Occipital lobe (tissue), 2 donors: ENCODE data around the gene CYFIP2. TPM values are rescaled to one million over a fixed set of nuclear protein-coding genes. Genes with fewer than 3 reads are reported as not detected.

Experiments
- DNase-seq: peaks from one replicate; lab custom pipeline; 2025; lab: John Stamatoyannopoulos, UW
- total RNA-seq: library from RNA; depleted of rRNA; stranded (reverse); fragments of >200 nt; gene quantifications from one replicate; pipeline ENCODE4 v1.2.3, GENCODE V29; 2014

The CYFIP2 gene
- total RNA-seq, 1 donor from 2014 or later: 84.7 TPM

- DNase-seq: no peak
These were observed 57.3 kb downstream of the CYFIP2 start for GRCh38 chr5:157323107-157323706.

- DNase-seq: no peak
These were observed 58.3 kb downstream of the CYFIP2 start for GRCh38 chr5:157324237-157324636.

DNA sequence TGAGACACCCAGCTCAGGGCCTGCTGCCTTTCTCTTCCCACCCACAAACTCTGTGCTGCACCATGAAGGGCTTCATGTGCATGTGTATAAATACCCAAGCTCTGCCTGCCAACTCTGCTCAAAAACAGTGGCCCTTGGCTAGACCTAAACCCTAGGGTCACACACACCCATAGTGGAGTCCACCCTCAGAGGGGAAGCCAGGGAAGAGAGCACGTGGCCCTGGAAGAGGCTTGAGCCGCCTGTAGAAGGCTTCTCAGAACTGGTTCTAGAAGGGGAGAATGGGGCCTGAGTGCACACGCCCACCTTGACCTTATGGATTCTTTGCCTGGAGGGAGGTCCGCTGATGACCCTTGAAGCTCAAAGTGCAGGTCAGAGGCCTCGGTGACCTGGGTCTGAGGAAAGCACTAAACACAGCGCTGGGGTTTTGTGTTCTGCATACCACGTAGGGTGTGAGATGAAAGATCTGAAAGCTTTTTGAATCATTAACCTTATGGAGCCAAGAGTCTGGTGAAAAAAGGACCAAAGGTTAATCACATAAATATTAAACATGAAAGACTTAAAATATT is 60.6 kb downstream of the CYFIP2 start:
- no peak for DNase-seq

GRCh38 chr5:157327771-157328170 is 61.8 kb downstream of the CYFIP2 start:
- DNase-seq: no peak

DNA sequence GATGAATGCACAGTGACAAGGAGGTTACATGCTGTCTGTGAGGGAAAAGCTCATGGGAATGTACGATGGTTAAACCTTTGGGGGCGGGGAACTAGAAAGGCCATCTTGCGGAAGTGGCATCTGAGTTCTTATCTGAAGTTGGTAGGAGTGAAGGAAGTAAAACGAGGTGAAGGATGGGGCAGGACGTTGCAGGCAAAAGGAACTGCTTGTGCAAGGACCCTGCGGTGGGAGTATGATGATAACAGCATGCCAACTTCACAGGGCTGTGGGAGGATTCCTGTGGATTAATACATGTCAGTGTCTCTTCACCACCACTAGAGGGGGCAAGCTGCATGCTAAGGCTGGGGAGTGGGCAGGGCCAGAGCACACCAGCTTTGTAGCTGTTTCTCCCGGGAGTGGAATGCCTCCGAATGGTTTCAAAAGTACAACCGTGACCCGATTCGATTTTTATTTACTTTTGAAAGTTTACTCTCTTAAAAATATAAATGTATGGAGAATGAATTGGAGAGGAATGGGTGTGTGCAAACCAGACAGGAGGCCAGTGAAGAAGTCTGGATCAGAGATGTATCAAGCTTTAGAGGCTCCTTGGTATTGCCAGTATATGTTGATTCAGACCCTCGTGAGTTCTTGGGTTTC is 62.5 kb downstream of the CYFIP2 start:
- peak; percentile 47 for DNase-seq

- DNase-seq: no peak
These were observed 65.9 kb downstream of the CYFIP2 start for GRCh38 chr5:157331807-157332206.

DNA sequence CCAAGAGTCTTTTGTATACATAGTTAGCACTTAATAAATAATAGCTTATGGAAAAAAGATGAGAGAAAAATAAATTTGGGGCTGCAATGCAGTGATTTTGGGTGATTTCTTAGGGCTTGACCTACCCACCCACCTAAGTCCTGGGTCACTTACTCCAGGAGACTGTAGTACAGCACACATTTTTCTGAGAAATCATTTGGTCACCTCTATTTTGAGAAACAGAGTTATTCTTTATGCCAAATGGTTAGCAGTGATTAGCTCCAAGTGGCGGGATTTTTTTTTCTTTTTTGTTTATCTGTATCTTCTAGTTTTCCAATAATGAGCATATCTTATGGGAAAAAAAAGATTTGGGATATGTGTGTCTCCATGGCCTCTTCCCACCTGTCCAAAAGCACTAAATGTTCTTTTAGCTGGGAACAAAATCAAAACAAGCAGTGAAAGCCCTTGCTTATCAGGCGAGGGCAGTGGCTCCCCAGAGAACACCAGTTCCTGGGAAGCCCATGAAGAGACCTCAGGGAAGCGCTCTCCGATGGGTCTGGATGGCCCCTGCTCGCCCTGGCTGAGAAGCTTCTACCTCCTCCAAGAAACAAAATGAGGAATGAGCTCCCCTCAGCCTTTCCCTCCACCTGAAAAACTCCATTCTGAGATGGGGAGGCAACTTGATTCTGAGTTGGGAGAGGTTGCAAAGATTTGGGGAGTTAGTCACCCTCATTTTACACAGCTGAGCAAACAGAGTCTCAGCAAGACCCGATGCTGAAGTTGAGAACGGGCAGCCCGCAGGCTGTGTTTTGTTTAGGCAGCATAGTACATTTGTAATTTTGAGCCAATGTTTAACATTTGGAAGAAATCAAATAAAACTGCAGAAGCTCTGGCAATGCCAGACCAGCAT is 69.9 kb downstream of the CYFIP2 start:
- DNase-seq: no peak

DNA sequence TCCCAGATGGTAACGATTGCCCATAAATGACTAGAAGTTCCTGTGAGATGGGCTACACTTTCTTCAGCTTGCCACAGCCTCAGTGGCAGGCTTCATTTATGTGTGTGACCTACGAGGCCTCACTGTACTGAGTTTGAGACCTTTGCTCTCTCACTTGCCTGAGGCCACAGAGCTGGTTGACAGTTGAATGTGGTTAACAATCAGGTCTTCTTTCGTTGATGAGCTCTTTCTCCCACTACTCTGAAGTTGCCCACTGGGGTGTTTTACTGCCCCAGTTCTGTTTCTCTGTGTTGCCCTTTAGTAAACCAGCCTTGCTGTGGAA is 70.5 kb downstream of the CYFIP2 start:
- no peak for DNase-seq

DNA sequence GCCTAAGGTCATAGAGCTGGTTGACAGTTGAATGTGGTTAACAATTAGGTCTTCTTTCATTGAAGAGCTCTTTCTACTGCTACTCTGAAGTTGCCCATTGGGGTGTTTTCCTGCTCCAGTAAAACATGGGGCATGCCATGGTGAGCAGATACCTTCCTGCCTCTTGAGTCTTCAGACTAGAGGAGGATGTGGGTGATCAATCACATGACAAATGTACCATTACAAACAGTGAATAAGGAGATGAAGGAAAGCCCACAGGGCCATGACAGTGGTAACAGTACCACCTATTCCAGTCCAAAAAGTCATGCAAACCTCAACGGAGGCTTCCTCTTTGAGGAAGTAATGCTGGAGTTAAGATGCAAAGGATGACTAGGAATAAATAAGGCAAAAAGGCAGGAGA is 73.5 kb downstream of the CYFIP2 start:
- DNase-seq: no peak

DNA sequence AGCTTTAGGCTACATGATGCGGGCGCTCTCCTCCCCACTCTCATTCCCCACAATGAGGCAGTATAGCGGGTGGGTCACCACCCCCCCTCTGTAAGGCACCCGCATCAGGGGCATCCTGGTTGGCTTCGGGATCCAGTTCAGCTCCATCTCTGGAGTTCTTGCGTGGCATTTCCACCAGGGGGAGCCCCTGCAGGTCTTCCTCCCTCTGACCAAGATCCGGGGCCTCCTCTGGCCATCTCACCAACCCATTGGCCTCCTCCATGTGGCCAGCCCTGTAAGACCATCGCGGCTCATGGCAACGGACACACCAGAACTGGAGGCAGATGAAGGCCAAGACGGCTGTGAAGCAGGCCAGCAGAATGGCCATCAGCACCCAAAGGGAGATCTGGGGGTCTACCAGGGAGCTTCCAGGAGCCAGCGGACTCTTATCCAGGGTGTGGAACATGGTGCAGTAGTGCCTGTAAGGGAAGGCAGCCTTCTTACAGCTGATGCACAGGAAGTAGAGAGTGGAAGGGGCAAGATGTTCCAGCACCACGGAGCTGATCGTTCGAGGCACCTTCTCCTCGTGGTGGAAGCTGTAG is 77.0 kb downstream of the CYFIP2 start:
- no peak for DNase-seq

DNA sequence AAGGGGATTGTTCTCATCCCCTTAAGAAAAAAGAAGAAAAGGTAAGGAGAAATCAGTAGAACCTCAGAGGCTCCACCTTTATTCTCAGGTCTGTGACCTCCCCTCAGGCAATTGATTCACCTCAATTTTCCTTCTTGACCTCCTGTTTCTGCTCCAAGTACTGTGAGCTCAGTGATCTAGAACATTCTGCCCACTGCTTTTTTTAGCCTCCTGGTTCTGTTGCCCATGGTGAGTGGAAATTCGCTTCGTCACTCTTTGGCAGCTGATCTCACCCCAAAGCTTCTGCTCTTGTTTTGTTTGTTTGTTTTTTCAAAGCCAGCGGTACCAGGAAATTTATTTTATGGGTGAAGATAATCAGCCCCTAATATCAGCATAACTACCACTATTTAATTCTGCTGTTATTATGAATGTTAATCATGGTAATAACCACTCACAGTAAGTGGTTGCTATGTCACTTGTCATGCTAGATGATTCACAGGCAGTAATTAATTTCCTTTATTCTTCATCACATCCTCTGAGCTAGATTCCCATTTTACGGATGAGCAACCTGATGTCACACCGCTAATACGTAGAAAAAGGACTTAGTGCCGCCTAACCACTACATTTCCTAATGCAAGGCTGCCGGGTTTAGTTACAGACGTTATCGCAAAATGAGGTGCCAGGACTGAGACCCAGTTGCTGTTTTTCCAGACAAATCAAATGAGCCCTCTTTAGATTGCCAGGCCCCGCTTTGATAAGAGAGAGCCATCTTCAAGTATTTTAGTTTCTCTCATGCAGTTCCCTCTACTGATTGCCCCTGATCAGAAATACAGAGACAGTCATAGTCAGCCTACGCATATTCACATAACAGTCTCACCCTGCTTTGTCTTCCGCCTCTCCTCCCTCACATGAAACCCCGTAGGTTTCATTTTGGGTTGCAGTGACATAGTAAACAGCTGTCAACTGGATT is 78.2 kb downstream of the CYFIP2 start:
- DNase-seq: peak; percentile 11

GRCh38 chr5:157345067-157345466 is 79.1 kb downstream of the CYFIP2 start:
- DNase-seq: no peak

GRCh38 chr5:157345485-157345884 is 79.6 kb downstream of the CYFIP2 start:
- peak; percentile 45 for DNase-seq

DNA sequence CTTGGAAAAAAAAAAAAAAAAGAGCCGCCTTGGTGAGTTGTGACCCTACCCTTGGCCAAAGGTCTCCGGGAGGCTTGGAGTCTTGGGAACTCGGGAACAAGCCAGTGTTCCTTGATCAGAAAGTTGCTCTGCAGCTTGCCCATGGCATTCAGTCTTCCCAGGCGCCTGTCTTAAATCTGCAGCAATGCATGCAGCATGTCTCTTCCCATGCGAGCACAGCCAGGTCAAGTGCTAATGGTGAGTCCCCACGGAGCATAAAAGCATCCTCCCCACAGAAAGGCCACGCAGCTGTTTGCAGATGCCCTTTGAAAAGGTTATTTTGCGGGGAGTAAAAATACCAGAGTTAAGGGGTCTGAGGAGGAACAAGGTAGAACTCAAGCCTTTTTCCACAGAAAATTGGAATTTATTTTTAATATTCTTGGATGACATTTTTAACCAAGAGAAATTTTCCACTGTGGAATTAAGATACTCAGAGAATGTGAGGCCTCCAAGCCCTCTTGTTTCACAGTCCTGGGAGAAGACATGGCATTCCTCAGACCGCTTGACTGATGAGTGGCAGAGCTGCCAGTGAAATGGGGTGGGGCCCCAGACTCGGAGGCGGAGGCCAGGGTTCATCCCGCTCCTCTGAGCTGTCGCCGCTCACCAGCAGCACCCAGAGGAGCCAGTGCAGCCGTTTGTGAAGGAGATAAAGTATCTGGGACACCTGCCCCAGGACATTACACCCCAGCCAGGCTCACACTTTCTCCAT is 81.6 kb downstream of the CYFIP2 start:
- no peak for DNase-seq

DNA sequence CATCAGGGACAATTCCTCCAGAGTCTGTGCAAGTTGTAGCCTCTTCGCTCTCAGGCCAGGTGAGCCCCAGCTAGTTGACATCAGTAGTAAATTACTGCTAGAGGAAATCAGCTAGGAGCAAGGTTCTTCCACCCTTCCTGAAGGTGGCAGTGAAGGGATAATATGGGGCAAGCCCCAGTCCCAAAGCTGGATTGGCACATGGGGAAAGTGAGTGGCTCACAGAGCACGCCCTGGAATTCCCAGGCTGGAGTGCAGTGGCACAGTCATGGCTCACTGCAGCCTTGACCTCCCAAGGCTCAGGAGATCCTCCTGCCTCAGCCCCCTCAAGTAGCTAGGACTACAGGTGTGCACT is 82.1 kb downstream of the CYFIP2 start:
- no peak for DNase-seq

DNA sequence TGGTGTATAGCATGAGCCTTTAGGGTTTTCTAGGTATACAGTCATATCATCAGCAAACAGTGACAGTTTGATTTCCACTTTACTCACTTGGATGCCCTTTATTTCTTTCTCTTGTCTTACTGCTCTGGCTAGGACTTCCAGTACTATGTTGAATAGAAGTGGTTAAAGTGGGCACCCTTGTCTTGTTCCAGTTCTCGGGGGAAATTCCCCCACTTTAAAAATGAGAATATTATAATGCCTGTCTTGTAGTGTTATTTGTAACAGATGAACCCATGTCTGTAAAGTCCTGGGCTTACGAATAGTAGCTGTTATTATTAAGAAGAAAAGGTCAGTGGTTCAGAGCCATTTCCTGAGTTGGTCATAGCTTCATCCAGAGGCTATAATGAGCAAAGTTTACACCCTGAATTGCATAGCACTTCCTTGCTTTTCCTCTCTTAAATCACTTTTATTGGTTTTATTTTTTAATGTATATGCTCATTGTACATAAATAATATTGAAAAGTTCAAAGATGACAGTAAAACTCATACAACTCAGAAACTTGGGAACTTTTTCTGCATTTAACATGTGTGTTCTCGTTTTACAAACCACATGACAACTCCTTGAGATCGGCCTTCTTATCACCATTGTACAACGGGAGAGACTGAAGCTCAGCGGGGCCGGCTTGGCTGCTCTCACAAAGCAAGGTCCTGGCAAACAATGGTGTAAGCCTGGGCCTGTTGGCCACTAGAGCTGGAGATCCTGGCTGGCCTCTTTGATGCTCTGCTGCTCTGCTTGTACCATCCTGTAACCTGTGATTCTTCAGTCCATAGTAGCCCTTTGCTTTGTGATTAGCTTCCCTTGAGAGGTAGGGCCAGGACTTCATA is 85.2 kb downstream of the CYFIP2 start:
- DNase-seq: no peak

GRCh38 chr5:157351802-157352092 is 85.8 kb downstream of the CYFIP2 start:
- no peak for DNase-seq

DNA sequence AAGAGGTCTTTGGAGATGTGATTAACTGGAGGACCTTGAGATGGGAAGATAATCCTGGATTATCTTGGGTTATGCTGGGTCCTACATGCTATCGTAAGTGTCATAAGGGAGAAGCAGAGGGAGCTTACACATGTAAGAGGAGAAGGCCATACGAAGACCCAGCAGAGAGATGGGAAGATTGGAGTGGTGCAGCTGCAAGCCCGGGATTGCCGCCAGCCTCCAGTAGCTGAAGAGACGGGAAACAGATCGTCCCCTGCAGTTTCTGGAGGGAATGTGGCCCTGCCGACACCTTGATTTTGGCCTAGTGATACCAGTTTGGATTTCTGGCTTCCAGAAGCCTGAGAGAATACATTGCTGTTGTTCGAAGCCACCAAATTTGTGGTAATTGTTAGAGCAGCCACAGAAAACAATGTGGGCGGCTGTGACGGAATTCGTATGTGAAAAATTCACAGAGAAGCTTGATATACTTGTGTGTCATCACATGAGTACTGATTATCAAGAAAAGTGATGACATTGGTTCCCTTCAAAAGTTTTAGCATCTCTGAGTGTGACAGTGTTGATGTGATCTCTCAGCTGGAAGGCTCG is 86.9 kb downstream of the CYFIP2 start:
- no peak for DNase-seq

DNA sequence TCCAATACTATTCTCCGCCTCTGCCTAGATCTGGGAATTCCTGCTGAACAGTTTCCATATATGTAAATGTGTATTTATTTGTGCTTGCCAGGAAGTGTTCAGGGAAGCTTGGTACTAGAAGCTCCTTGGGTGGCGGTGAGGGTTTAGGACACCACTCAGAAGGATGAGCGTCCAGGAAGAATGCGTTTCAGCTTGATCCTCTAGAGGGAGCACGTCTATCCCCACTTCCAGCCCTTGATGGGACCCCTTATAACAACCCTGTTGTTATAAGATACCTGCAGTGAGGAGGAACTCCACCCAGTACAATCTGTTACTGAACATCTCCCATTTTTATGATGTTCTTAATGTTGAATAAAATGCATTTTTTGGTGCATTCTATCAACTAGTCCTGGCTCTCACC is 88.9 kb downstream of the CYFIP2 start:
- no peak for DNase-seq
